Type B pancreatic cell (in vitro differentiated cells): Measurements from ENCODE around the gene CUL1. TPM values are rescaled to one million over a fixed set of nuclear protein-coding genes. Genes with fewer than 3 reads are reported as not detected.
A peak's percentile ranks its signal among the peaks of the same experiment; 100 is the strongest.
"Not testable (repeated sequence)": the region's sequence is repeated elsewhere in the genome, so short reads cannot be mapped to it uniquely, and the experiment has no call there.

ENCODE experiments used
- DNase-seq: peaks from one replicate; pipeline ENCODE4 v3.0.0; 2021; ENCODE audit warnings: mixed read lengths; ENCODE audit not compliant: unreplicated experiment; ENCODE audit errors: extremely low spot score
- H3K27ac Mint-ChIP-seq: 2 replicates; pipeline ENCODE4 v1.8.0; 2021; ENCODE audit warnings: mild to moderate bottlenecking, mixed read lengths
- H3K27me3 Mint-ChIP-seq: 2 replicates; pipeline ENCODE4 v1.8.0; 2021; ENCODE audit warnings: mixed read lengths
- H3K36me3 Mint-ChIP-seq: 2 replicates; pipeline ENCODE4 v1.8.0; 2021; ENCODE audit warnings: mixed read lengths
- H3K4me1 Mint-ChIP-seq: one replicate; pipeline ENCODE4 v1.8.0; 2021; ENCODE audit warnings: mixed read lengths; ENCODE audit not compliant: unreplicated experiment
- H3K4me3 Mint-ChIP-seq: 2 replicates; pipeline ENCODE4 v1.8.0; 2021; ENCODE audit warnings: mild to moderate bottlenecking, mixed read lengths
- H3K9me3 Mint-ChIP-seq: 2 replicates; pipeline ENCODE4 v1.8.0; 2021; ENCODE audit warnings: mixed read lengths
- CTCF ChIP-seq: fragments of 200-600 bp; sonication (generic); conservative IDR thresholded peaks from 2 replicates; pipeline ENCODE4 v1.5.0; 2021; ENCODE audit warnings: antibody characterized with exemption, mild to moderate bottlenecking
- total RNA-seq: library from RNA; stranded (reverse); gene quantifications from 2 replicates; pipeline ENCODE4 v1.2.1, GENCODE V29; 2021; ENCODE audit warnings: low replicate concordance

Gene CUL1
- total RNA-seq, 1 donor from 2014 or later, result 57.3 TPM

- DNase-seq, result no peak
- H3K9me3 Mint-ChIP-seq, result no peaks in the 10 kb centered on the region
- no peak for TF ChIP-seq CTCF
- peaks cover 44% of the 10 kb centered on the region for H3K4me1 Mint-ChIP-seq
- no peaks in the 10 kb centered on the region for H3K36me3 Mint-ChIP-seq
- no peaks in the 10 kb centered on the region for H3K27me3 Mint-ChIP-seq
- peak overlapping the region; percentile 85 for H3K27ac Mint-ChIP-seq
- peak overlapping the region; percentile 91 for H3K4me3 Mint-ChIP-seq
These were observed 2.0 kb downstream of the CUL1 start for GRCh38 chr7:148700661-148701064.

GRCh38 chr7:148701414-148701813 lies 2.7 kb downstream of the CUL1 start:
- no peak for TF ChIP-seq CTCF
- no peak for DNase-seq
- Mint-ChIP-seq H3K9me3 (no peaks in the 10 kb centered on the region), H3K4me3 (peak overlapping the region; percentile 91), H3K27me3 (no peaks in the 10 kb centered on the region), H3K4me1 (peaks cover 51% of the 10 kb centered on the region), H3K27ac (peak overlapping the region; percentile 85), H3K36me3 (no peaks in the 10 kb centered on the region)

- Mint-ChIP-seq H3K4me1 (peaks cover 51% of the 10 kb centered on the region), H3K27ac (no peak overlapping the region), H3K36me3 (no peaks in the 10 kb centered on the region), H3K4me3 (no peak overlapping the region), H3K9me3 (no peaks in the 10 kb centered on the region), H3K27me3 (no peaks in the 10 kb centered on the region)
- no peak for TF ChIP-seq CTCF
- DNase-seq, result no peak
These were observed 4.4 kb downstream of the CUL1 start for GRCh38 chr7:148702876-148703670.

GRCh38 chr7:148703671-148703962 lies 4.9 kb downstream of the CUL1 start:
- not testable (repeated sequence) for H3K36me3 Mint-ChIP-seq, H3K9me3 Mint-ChIP-seq, H3K4me3 Mint-ChIP-seq, DNase-seq, H3K27me3 Mint-ChIP-seq, H3K27ac Mint-ChIP-seq
- H3K4me1 Mint-ChIP-seq, result peaks cover 56% of the 10 kb centered on the region

- H3K27me3 Mint-ChIP-seq, result no peaks in the 10 kb centered on the region
- peaks cover 58% of the 10 kb centered on the region for H3K4me1 Mint-ChIP-seq
- H3K27ac Mint-ChIP-seq, result no peak overlapping the region
- no peak for DNase-seq
- TF ChIP-seq CTCF, result no peak
- H3K9me3 Mint-ChIP-seq, result no peaks in the 10 kb centered on the region
- H3K36me3 Mint-ChIP-seq, result no peaks in the 10 kb centered on the region
- H3K4me3 Mint-ChIP-seq, result no peak overlapping the region
These were observed 5.5 kb downstream of the CUL1 start for GRCh38 chr7:148704189-148704588.

- Mint-ChIP-seq H3K9me3 (no peaks in the 10 kb centered on the region), H3K4me3 (no peak overlapping the region), H3K27ac (no peak overlapping the region), H3K4me1 (peaks cover 58% of the 10 kb centered on the region), H3K27me3 (no peaks in the 10 kb centered on the region), H3K36me3 (no peaks in the 10 kb centered on the region)
- TF ChIP-seq CTCF, result no peak
- DNase-seq, result no peak
These were observed 6.3 kb downstream of the CUL1 start for GRCh38 chr7:148704970-148705369.
